Neuronal stem cell (in vitro differentiated cells): ENCODE measurements around the gene ERCC8.

ENCODE experiments used
- DNase-seq: peaks from one replicate; pipeline ENCODE4 v3.0.0-alpha.2; 2013; ENCODE audit warnings: low spot score
- H2AFZ ChIP-seq: one replicate; pipeline ENCODE4 v1.6.1; 2013; ENCODE audit warnings: mild to moderate bottlenecking, low read length, inconsistent platforms
- H2AK5ac ChIP-seq: 2 replicates; pipeline ENCODE4 v1.6.1; 2013; ENCODE audit warnings: low read depth, mild to moderate bottlenecking, inconsistent platforms, low read length, moderate library complexity, mixed read lengths
- H2BK120ac ChIP-seq: 2 replicates; pipeline ENCODE4 v1.6.1; 2013; ENCODE audit warnings: low read depth, mild to moderate bottlenecking, inconsistent platforms, low read length, moderate library complexity, mixed read lengths
- H2BK12ac ChIP-seq: one replicate; pipeline ENCODE4 v1.6.1; 2013; ENCODE audit warnings: low read length, inconsistent platforms
- H2BK15ac ChIP-seq: 2 replicates; pipeline ENCODE4 v1.6.1; 2013; ENCODE audit warnings: mild to moderate bottlenecking, low read length, inconsistent platforms, mixed read lengths
- H2BK5ac ChIP-seq: one replicate; pipeline ENCODE4 v1.6.1; 2013; ENCODE audit warnings: inconsistent platforms, mild to moderate bottlenecking, low read length, moderate library complexity
- H3K14ac ChIP-seq: one replicate; pipeline ENCODE4 v1.6.1; 2013; ENCODE audit warnings: low read length, inconsistent platforms
- H3K18ac ChIP-seq: 2 replicates; pipeline ENCODE4 v1.6.1; 2013; ENCODE audit warnings: low read length, inconsistent platforms
- H3K23ac ChIP-seq: 2 replicates; pipeline ENCODE4 v1.6.1; 2013; ENCODE audit warnings: low read depth, mild to moderate bottlenecking, mixed read lengths, low read length, inconsistent platforms; ENCODE audit not compliant: poor library complexity
- H3K27ac ChIP-seq: replicated peaks from 3 replicates; pipeline ENCODE4 v1.5.1; 2013; ENCODE audit warnings: low read length, inconsistent platforms
- H3K27me3 ChIP-seq, 3 experiments: 2 replicates each; pipeline ENCODE4 v1.6.1; 2013; ENCODE audit warnings: low read length in 3 of 3, mild to moderate bottlenecking in 2 of 3, inconsistent platforms in 1 of 3, low read depth in 1 of 3, mixed read lengths in 1 of 3, moderate library complexity in 1 of 3; ENCODE audit not compliant: control insufficient read depth in 3 of 3, insufficient read depth in 3 of 3
- H3K36me3 ChIP-seq, 2 donors: replicated peaks in 1 of 2; 2 replicates each; pipeline ENCODE4 v1.6.1; 2013; ENCODE audit warnings: low read length in 2 of 2; ENCODE audit not compliant: control insufficient read depth in 2 of 2, insufficient read depth in 2 of 2
- H3K4ac ChIP-seq: 2 replicates; pipeline ENCODE4 v1.6.1; 2013; ENCODE audit warnings: inconsistent platforms, mild to moderate bottlenecking, low read length, moderate library complexity
- H3K4me1 ChIP-seq, 2 donors: 1 replicate in 1 of 2; 2 replicates in 1 of 2; pipeline ENCODE4 v1.6.1; 2013; ENCODE audit warnings: low read length in 2 of 2, low read depth in 1 of 2; ENCODE audit not compliant: control insufficient read depth in 2 of 2, insufficient read depth in 1 of 2
- H3K4me2 ChIP-seq: one replicate; pipeline ENCODE4 v1.6.1; 2013; ENCODE audit warnings: mild to moderate bottlenecking, low read length, inconsistent platforms; ENCODE audit not compliant: insufficient read depth, poor library complexity, severe bottlenecking
- H3K4me3 ChIP-seq, 2 donors: 2 replicates each; pipeline ENCODE4 v1.5.1; 2013; ENCODE audit warnings: low read length in 2 of 2, mild to moderate bottlenecking in 2 of 2, inconsistent platforms in 1 of 2, moderate library complexity in 1 of 2
- H3K79me1 ChIP-seq: one replicate; pipeline ENCODE4 v1.6.1; 2013; ENCODE audit warnings: low read depth, mild to moderate bottlenecking, inconsistent platforms, low read length, moderate library complexity
- H3K9ac ChIP-seq: one replicate; pipeline ENCODE4 v1.6.1; 2013; ENCODE audit warnings: mild to moderate bottlenecking, low read depth, low read length, inconsistent platforms; ENCODE audit not compliant: poor library complexity
- H3K9me3 ChIP-seq, 2 donors: replicated peaks in 1 of 2; 2 replicates each; pipeline versions ENCODE3 to v1.6.1; 2013; ENCODE audit warnings: low read length in 2 of 2, mild to moderate bottlenecking in 2 of 2, inconsistent platforms in 1 of 2, low read depth in 1 of 2, mixed read lengths in 1 of 2, moderate library complexity in 1 of 2; ENCODE audit not compliant: control insufficient read depth in 2 of 2, insufficient read depth in 1 of 2
- H4K8ac ChIP-seq: one replicate; pipeline ENCODE4 v1.6.1; 2013; ENCODE audit warnings: low read depth, mild to moderate bottlenecking, inconsistent platforms, low read length, moderate library complexity
- H4K91ac ChIP-seq: one replicate; pipeline ENCODE4 v1.6.1; 2013; ENCODE audit warnings: low read length, low read depth, mild to moderate bottlenecking, inconsistent platforms; ENCODE audit not compliant: poor library complexity
- WGBS, 2 donors: extraction: QIAGEN DNeasy Blood & Tissue Kit; methylation state at CpG; one replicate each; pipeline ENCODE4 v1.1.7; 2013; ENCODE audit warnings: missing lambda C conversion rate in 2 of 2, mixed read lengths in 1 of 2; ENCODE audit not compliant: insufficient read length in 2 of 2, insufficient replicate concordance in 1 of 2; ENCODE audit errors: extremely low coverage in 2 of 2; 5-methylcytosine and 5-hydroxymethylcytosine counted together

ERCC8 gene

DNA sequence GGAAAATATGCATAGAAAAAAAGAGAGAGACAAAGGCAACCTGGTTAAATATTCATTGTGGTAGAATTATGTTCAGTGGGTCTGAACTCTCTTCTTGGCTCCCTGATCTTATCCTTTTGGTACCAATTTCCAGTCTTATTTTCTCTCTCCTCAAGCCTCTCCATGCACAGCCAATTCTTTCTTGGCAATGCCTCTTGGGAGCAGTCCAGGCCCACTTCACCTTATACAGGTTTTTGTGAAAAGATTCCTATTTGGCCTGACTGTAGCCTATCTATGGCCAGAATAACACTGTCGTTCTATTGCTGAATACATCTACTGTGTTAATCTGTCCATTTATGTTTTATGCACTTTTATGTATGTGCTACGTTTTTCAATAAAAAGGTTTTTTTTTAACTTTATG is 103.5 kb downstream of the ERCC8 start:
- Histone ChIP-seq H3K18ac (no peak overlapping the region), H2BK15ac (no peak overlapping the region), H4K91ac (no peak overlapping the region), H2AK5ac (no peak overlapping the region), H3K79me1 (no peaks in the 10 kb centered on the region), H3K36me3 (no peaks in the 10 kb centered on the region), H3K9ac (no peak overlapping the region), H3K27ac (no peak overlapping the region), H2BK120ac (no peak overlapping the region), H3K23ac (no peak overlapping the region), H3K4me3 (no peak overlapping the region), H4K8ac (no peak overlapping the region), H2BK12ac (no peak overlapping the region), H3K27me3 (peaks cover 10 to 77% (median 22%) of the 10 kb centered on the region in 3 experiments), H2BK5ac (no peak overlapping the region), H3K4ac (no peak overlapping the region), H3K4me1 (peaks cover 4 to 5% of the 10 kb centered on the region in 2 donors), H3K9me3 (no peaks in the 10 kb centered on the region), H2AFZ (no peak overlapping the region), H3K4me2 (no peak overlapping the region), H3K14ac (no peak overlapping the region)
- WGBS, 2 donors = no CpG with 5 or more reads among the region's 2 CpGs
- DNase-seq = no peak

- Histone ChIP-seq H3K27ac (no peak overlapping the region), H2AFZ (no peak overlapping the region), H3K18ac (no peak overlapping the region), H2BK12ac (no peak overlapping the region), H3K4ac (no peak overlapping the region), H3K4me2 (no peak overlapping the region), H4K91ac (no peak overlapping the region), H4K8ac (no peak overlapping the region), H3K9ac (no peak overlapping the region), H3K4me1 (peaks cover 0 to 2% of the 10 kb centered on the region in 2 donors), H3K9me3 (no peaks in the 10 kb centered on the region), H2BK120ac (no peak overlapping the region), H3K27me3 (peaks cover 0 to 33% (median 0%) of the 10 kb centered on the region in 3 experiments), H2BK5ac (no peak overlapping the region), H3K36me3 (no peaks in the 10 kb centered on the region), H3K4me3 (no peak overlapping the region), H3K14ac (no peak overlapping the region), H3K79me1 (no peaks in the 10 kb centered on the region), H3K23ac (no peak overlapping the region), H2BK15ac (no peak overlapping the region), H2AK5ac (no peak overlapping the region)
- no peak for DNase-seq
- no CpG with 5 or more reads among the region's 3 CpGs for WGBS, 2 donors
These were observed 108.7 kb downstream of the ERCC8 start for GRCh38 chr5:60836131-60836530.

GRCh38 chr5:60835554-60835953 is 109.3 kb downstream of the ERCC8 start:
- no peaks in the 10 kb centered on the region for H3K9me3 ChIP-seq
- H2BK120ac ChIP-seq = no peak overlapping the region
- no peak overlapping the region for H2BK5ac ChIP-seq
- H3K4ac ChIP-seq = no peak overlapping the region
- no peaks in the 10 kb centered on the region for H3K36me3 ChIP-seq
- no peak overlapping the region for H4K91ac ChIP-seq
- H3K18ac ChIP-seq = no peak overlapping the region
- H3K4me3 ChIP-seq = no peak overlapping the region
- no peaks in the 10 kb centered on the region for H3K79me1 ChIP-seq
- H4K8ac ChIP-seq = no peak overlapping the region
- no peak overlapping the region for H3K27ac ChIP-seq
- no peak for DNase-seq
- no peak overlapping the region for H3K14ac ChIP-seq
- WGBS, 2 donors = 100% methylated on average over 2 of the region's 5 CpGs
- peaks cover 0 to 2% of the 10 kb centered on the region in 2 donors for H3K4me1 ChIP-seq
- H3K4me2 ChIP-seq = no peak overlapping the region
- H2BK12ac ChIP-seq = no peak overlapping the region
- H2AK5ac ChIP-seq = no peak overlapping the region
- no peak overlapping the region for H3K23ac ChIP-seq
- no peak overlapping the region for H2BK15ac ChIP-seq
- no peak overlapping the region for H3K9ac ChIP-seq
- H3K27me3 ChIP-seq = peaks cover 0 to 29% (median 0%) of the 10 kb centered on the region in 3 experiments
- no peak overlapping the region for H2AFZ ChIP-seq

GRCh38 chr5:60833520-60833919 is 111.3 kb downstream of the ERCC8 start:
- H3K9ac ChIP-seq = no peak overlapping the region
- H3K4me2 ChIP-seq = no peak overlapping the region
- no peak overlapping the region for H2BK12ac ChIP-seq
- no peak overlapping the region for H3K27ac ChIP-seq
- no peak overlapping the region for H3K14ac ChIP-seq
- no peak overlapping the region for H2AK5ac ChIP-seq
- peaks cover 0 to 2% of the 10 kb centered on the region in 2 donors for H3K4me1 ChIP-seq
- H3K27me3 ChIP-seq = peaks cover 0 to 15% (median 0%) of the 10 kb centered on the region in 3 experiments
- no peak overlapping the region for H2AFZ ChIP-seq
- H3K79me1 ChIP-seq = no peaks in the 10 kb centered on the region
- no peak overlapping the region for H2BK5ac ChIP-seq
- H3K9me3 ChIP-seq = no peaks in the 10 kb centered on the region
- H3K4ac ChIP-seq = no peak overlapping the region
- H3K23ac ChIP-seq = no peak overlapping the region
- H4K91ac ChIP-seq = no peak overlapping the region
- no peak for DNase-seq
- H3K36me3 ChIP-seq = no peaks in the 10 kb centered on the region
- no peak overlapping the region for H2BK15ac ChIP-seq
- H3K18ac ChIP-seq = no peak overlapping the region
- no peak overlapping the region for H4K8ac ChIP-seq
- H2BK120ac ChIP-seq = no peak overlapping the region
- no peak overlapping the region for H3K4me3 ChIP-seq
